GM23338 (cell line): ENCODE measurements around the gene ZNF853.
A peak's percentile ranks its signal among the peaks of the same experiment; 100 is the strongest.

ENCODE experiments used
- CREB1 ChIP-seq: fragments of 250-450 bp; sonication (Bioruptor Pico); IDR thresholded peaks from 2 replicates; pipeline ENCODE4 v1.5.0; 2020; ENCODE audit warnings: low read depth, mild to moderate bottlenecking, moderate library complexity
- CTCF ChIP-seq, 2 experiments: fragments of 200-600 bp in 1 of 2; sonication (generic) in 1 of 2; conservative IDR thresholded peaks; 2 replicates each; pipeline versions ENCODE4 v1.5.1 to v1.6.1; 2016 to 2017; ENCODE audit warnings: antibody characterized with exemption in 2 of 2, low read depth in 2 of 2, mild to moderate bottlenecking in 2 of 2, moderate library complexity in 1 of 2
- EZH2 ChIP-seq: fragments of 200-600 bp; sonication (generic); IDR thresholded peaks from one replicate; pipeline ENCODE4 v1.8.0; 2017; ENCODE audit warnings: antibody characterized with exemption, mild to moderate bottlenecking, low read depth; ENCODE audit not compliant: unreplicated experiment
- EZH2phosphoT487 ChIP-seq: fragments of 200-600 bp; sonication (generic); IDR thresholded peaks from one replicate; pipeline ENCODE4 v1.8.1; 2018; ENCODE audit warnings: antibody characterized with exemption; ENCODE audit not compliant: unreplicated experiment
- JUNB ChIP-seq: IDR thresholded peaks from one replicate; pipeline ENCODE4 v1.6.1; 2016; ENCODE audit warnings: antibody characterized with exemption; ENCODE audit not compliant: unreplicated experiment
- POLR2AphosphoS5 ChIP-seq: IDR thresholded peaks from 2 replicates; pipeline ENCODE4 v1.6.1; 2016; ENCODE audit warnings: antibody characterized with exemption, low read depth
- STAT1 ChIP-seq: IDR thresholded peaks from one replicate; pipeline ENCODE4 v1.6.1; 2016; ENCODE audit warnings: antibody characterized with exemption; ENCODE audit not compliant: unreplicated experiment
- ZNF114 ChIP-seq: fragments of 250-450 bp; sonication (Bioruptor Pico); IDR thresholded peaks from 2 replicates; pipeline ENCODE4 v1.5.0; 2020; ENCODE audit warnings: mild to moderate bottlenecking, moderate library complexity
- ZNF331 ChIP-seq: fragments of 250-450 bp; sonication (Bioruptor Pico); IDR thresholded peaks from 2 replicates; pipeline ENCODE4 v1.5.0; 2020; ENCODE audit warnings: low read depth, mild to moderate bottlenecking, moderate library complexity
- ZNF462 ChIP-seq: fragments of 250-450 bp; sonication (Bioruptor Pico); IDR thresholded peaks from 2 replicates; pipeline ENCODE4 v1.5.0; 2020; ENCODE audit warnings: mild to moderate bottlenecking, moderate library complexity
- TF ChIP-seq, protein P1 (sequence below): IDR thresholded peaks from one replicate; pipeline ENCODE4 v1.6.1; 2018; ENCODE audit warnings: antibody characterized with exemption; ENCODE audit not compliant: unreplicated experiment
- TF ChIP-seq, protein P2 (sequence below): IDR thresholded peaks from 2 replicates; pipeline ENCODE4 v1.6.1; 2016; ENCODE audit warnings: antibody characterized with exemption

DNA sequence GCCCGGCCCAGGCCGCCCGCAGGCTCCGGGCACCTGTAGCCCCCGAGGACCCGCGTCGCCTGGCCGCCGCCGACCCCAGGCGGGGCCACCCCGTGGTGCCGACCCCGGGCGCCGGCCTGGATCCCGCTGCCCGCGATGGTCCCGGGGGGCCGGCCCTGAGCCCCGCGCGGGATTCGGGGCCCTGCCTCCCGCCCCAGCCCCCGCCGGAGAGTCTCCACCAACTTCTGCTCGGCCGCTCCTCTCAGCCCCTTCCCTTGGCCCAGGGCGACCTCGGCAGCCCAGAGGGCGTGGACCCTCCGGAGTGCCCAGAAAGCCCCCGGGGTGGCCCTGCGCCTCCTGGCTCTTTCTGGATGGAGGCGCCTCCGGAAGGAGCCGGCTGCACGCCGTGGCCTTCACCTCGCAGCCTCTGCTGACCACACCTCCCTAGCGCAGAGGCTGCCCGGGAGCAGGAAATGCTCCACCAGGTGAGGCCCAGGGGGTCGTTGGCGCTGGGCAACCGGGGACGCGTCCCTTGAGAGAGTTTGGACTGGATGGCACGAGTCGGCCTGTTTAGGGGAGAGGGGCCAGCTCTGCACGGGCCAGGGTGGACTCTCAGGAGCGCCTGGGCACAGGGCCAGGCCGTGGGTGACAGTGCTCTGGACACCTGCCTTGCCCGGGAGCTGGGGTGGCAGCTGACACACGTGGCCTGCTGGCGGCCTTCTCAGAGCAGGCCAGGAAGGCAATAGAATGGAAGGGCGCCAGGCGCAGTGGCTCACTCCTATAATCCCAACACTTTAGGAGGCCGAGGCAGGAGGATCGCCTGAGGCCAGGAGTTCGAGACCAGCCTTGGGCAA is 529 bp downstream of the ZNF853 start:
- TF ChIP-seq CTCF (conservative IDR thresholded peaks at IDR 0.05; ENCODE audit: low read depth in 2 of 2) (no peak), POLR2AphosphoS5 (peak; percentile 45; the same call in 1 of the 2 replicates), CREB1 (CRISPR knock-in tag) (no peak), EZH2 (no peak), EZH2phosphoT487 (no peak), JUNB (no peak), ZNF114 (CRISPR knock-in tag) (no peak), ZNF462 (CRISPR knock-in tag) (no peak), ZNF331 (CRISPR knock-in tag) (no peak), STAT1 (no peak)
- TF ChIP-seq, protein P1, sequence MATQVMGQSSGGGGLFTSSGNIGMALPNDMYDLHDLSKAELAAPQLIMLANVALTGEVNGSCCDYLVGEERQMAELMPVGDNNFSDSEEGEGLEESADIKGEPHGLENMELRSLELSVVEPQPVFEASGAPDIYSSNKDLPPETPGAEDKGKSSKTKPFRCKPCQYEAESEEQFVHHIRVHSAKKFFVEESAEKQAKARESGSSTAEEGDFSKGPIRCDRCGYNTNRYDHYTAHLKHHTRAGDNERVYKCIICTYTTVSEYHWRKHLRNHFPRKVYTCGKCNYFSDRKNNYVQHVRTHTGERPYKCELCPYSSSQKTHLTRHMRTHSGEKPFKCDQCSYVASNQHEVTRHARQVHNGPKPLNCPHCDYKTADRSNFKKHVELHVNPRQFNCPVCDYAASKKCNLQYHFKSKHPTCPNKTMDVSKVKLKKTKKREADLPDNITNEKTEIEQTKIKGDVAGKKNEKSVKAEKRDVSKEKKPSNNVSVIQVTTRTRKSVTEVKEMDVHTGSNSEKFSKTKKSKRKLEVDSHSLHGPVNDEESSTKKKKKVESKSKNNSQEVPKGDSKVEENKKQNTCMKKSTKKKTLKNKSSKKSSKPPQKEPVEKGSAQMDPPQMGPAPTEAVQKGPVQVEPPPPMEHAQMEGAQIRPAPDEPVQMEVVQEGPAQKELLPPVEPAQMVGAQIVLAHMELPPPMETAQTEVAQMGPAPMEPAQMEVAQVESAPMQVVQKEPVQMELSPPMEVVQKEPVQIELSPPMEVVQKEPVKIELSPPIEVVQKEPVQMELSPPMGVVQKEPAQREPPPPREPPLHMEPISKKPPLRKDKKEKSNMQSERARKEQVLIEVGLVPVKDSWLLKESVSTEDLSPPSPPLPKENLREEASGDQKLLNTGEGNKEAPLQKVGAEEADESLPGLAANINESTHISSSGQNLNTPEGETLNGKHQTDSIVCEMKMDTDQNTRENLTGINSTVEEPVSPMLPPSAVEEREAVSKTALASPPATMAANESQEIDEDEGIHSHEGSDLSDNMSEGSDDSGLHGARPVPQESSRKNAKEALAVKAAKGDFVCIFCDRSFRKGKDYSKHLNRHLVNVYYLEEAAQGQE: no peak
- TF ChIP-seq, protein P2, sequence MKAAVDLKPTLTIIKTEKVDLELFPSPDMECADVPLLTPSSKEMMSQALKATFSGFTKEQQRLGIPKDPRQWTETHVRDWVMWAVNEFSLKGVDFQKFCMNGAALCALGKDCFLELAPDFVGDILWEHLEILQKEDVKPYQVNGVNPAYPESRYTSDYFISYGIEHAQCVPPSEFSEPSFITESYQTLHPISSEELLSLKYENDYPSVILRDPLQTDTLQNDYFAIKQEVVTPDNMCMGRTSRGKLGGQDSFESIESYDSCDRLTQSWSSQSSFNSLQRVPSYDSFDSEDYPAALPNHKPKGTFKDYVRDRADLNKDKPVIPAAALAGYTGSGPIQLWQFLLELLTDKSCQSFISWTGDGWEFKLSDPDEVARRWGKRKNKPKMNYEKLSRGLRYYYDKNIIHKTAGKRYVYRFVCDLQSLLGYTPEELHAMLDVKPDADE: no peak
